SU-DHL-6 (cell line): Measurements from ENCODE around the gene RNF19B.

Experiments
- H2AFZ ChIP-seq: fragments of 200-600 bp; sonication (generic); 2 replicates; pipeline ENCODE4 v1.6.1; 2014; ENCODE audit warnings: low read depth, mild to moderate bottlenecking, moderate library complexity, mixed read lengths, antibody characterized with exemption, low read length; ENCODE audit not compliant: severe bottlenecking
- H3F3A ChIP-seq: fragments of 200-600 bp; shearing (Covaris generic); 2 replicates; pipeline ENCODE4 v1.6.0; 2016; ENCODE audit warnings: antibody characterized with exemption, mild to moderate bottlenecking; ENCODE audit not compliant: insufficient read depth
- H3K27ac ChIP-seq: fragments of 200-600 bp; sonication (generic); 2 replicates; pipeline ENCODE4 v1.5.1; 2016; ENCODE audit warnings: low read depth, mild to moderate bottlenecking, low read length, moderate library complexity, mixed read lengths
- H3K27me3 ChIP-seq: fragments of 200-600 bp; sonication (generic), shearing (Covaris generic); 2 replicates; pipeline ENCODE4 v1.6.0; 2014; ENCODE audit warnings: mild to moderate bottlenecking, low read length
- H3K36me3 ChIP-seq: fragments of 200-600 bp; sonication (generic); 2 replicates; pipeline ENCODE4 v1.6.1; 2014; ENCODE audit warnings: mild to moderate bottlenecking, low read length, mixed read lengths
- H3K4me2 ChIP-seq: fragments of 300-600, 200-600 bp; shearing (Covaris generic), sonication (generic); 2 replicates; pipeline ENCODE4 v1.6.0; 2014; ENCODE audit warnings: low read length, low read depth, mild to moderate bottlenecking; ENCODE audit not compliant: poor library complexity, severe bottlenecking
- H3K4me3 ChIP-seq: fragments of 200-600 bp; sonication (generic); 2 replicates; pipeline ENCODE4 v1.5.1; 2014; ENCODE audit warnings: antibody characterized with exemption, low read length, mild to moderate bottlenecking, mixed read lengths; ENCODE audit not compliant: insufficient read depth, poor library complexity, severe bottlenecking
- H3K79me2 ChIP-seq: fragments of 200-600 bp; sonication (generic); 2 replicates; pipeline ENCODE4 v1.6.1; 2014; ENCODE audit warnings: mild to moderate bottlenecking, low read length, moderate library complexity; ENCODE audit not compliant: insufficient read depth
- H3K9ac ChIP-seq: fragments of 200-600 bp; sonication (generic); 2 replicates; pipeline ENCODE4 v1.7.0; 2014; ENCODE audit warnings: mild to moderate bottlenecking, low read length
- H3K9me2 ChIP-seq: fragments of 200-600 bp; sonication (generic); replicated peaks from 2 replicates; pipeline ENCODE4 v1.6.1; 2014; ENCODE audit warnings: low read length; ENCODE audit not compliant: insufficient read depth
- H3K9me3 ChIP-seq: fragments of 200-600 bp; sonication (generic); 2 replicates; pipeline ENCODE4 v1.6.1; 2014; ENCODE audit warnings: low read length, mixed read lengths; ENCODE audit not compliant: insufficient read depth
- H4K20me1 ChIP-seq: fragments of 200-600 bp; sonication (generic); 2 replicates; pipeline ENCODE4 v1.6.1; 2014; ENCODE audit warnings: low read depth, mild to moderate bottlenecking, antibody characterized with exemption, low read length, moderate library complexity, mixed read lengths
- EZH2phosphoT487 ChIP-seq: fragments of 200-600 bp; sonication (generic), shearing (Covaris generic); conservative IDR thresholded peaks from 2 replicates; pipeline ENCODE4 v1.6.1; 2018; ENCODE audit warnings: mild to moderate bottlenecking, antibody characterized with exemption, low read length, moderate library complexity, mixed read lengths
- TF ChIP-seq, protein P1 (sequence below): fragments of 200-600 bp; sonication (generic); IDR thresholded peaks from one replicate; pipeline ENCODE4 v1.5.1; 2017; ENCODE audit warnings: antibody characterized with exemption, mild to moderate bottlenecking, low read length, moderate library complexity; ENCODE audit not compliant: insufficient read depth, poor library complexity, severe bottlenecking

The RNF19B gene

DNA sequence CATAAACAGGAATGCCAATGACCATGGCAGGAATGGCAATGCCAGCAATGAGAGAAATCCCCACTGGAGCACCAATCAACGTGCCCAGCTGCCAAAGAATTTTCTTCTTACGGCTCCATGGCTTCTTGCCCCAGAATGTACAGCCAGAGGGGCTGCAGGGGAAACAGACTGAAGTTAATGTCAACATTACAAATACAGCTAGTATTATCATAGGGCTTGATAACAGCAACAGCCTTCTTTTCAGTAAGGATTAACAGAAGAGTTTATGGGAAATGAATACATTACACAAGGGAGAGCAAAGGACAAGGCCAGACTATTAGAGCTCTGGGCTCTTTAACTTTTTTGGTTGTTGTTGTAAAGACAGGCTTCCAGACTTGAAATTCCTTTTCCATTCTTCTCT is 18.2 kb downstream of the RNF19B start:
- TF ChIP-seq, protein P1, sequence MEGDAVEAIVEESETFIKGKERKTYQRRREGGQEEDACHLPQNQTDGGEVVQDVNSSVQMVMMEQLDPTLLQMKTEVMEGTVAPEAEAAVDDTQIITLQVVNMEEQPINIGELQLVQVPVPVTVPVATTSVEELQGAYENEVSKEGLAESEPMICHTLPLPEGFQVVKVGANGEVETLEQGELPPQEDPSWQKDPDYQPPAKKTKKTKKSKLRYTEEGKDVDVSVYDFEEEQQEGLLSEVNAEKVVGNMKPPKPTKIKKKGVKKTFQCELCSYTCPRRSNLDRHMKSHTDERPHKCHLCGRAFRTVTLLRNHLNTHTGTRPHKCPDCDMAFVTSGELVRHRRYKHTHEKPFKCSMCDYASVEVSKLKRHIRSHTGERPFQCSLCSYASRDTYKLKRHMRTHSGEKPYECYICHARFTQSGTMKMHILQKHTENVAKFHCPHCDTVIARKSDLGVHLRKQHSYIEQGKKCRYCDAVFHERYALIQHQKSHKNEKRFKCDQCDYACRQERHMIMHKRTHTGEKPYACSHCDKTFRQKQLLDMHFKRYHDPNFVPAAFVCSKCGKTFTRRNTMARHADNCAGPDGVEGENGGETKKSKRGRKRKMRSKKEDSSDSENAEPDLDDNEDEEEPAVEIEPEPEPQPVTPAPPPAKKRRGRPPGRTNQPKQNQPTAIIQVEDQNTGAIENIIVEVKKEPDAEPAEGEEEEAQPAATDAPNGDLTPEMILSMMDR = no peak
- no peak for TF ChIP-seq EZH2phosphoT487
- H3K9me2 ChIP-seq = no peaks in the 10 kb centered on the region
- no peaks in the 10 kb centered on the region for H3K9me3 ChIP-seq
- no peak overlapping the region for H3K4me2 ChIP-seq
- no peaks in the 10 kb centered on the region; the same call in 1 of the 2 replicates for H3K36me3 ChIP-seq
- H3K27me3 ChIP-seq = no peaks in the 10 kb centered on the region
- no peak overlapping the region for H3K4me3 ChIP-seq
- H3K9ac ChIP-seq = no peak overlapping the region
- H4K20me1 ChIP-seq = no peaks in the 10 kb centered on the region
- peaks cover 7% of the 10 kb centered on the region; the same call in 1 of the 2 replicates for H3K79me2 ChIP-seq
- H2AFZ ChIP-seq = no peak overlapping the region
- peaks cover 7% of the 10 kb centered on the region; the same call in 1 of the 2 replicates for H3F3A ChIP-seq
- H3K27ac ChIP-seq = no peak overlapping the region

DNA sequence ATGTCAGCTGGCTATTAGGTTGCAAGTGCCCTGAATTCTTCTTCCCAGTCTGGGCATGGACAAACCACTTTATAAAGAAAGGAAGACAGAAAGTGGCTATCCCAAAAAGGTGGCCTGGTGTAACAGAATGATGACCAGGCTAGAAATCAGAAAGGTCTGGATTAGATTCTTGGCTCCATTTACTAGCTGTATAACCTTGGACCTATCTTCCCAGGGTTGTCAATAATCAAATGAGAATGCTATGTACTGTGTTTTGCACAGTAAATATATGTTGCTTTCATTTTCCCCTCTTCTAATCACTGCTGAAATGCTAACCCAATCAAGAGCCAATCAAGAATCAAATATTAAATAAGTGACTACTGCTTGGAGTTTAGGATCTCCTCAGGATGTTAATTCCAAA is 20.4 kb downstream of the RNF19B start:
- Histone ChIP-seq H3K79me2 (no peaks in the 10 kb centered on the region), H3K9me2 (no peaks in the 10 kb centered on the region), H3K9me3 (no peaks in the 10 kb centered on the region), H3K4me2 (no peak overlapping the region), H3K36me3 (no peaks in the 10 kb centered on the region), H3K27ac (no peak overlapping the region), H3K4me3 (no peak overlapping the region), H3K27me3 (no peaks in the 10 kb centered on the region), H4K20me1 (no peaks in the 10 kb centered on the region), H3F3A (peaks cover 3% of the 10 kb centered on the region; the same call in 1 of the 2 replicates), H2AFZ (no peak overlapping the region), H3K9ac (no peak overlapping the region)
- TF ChIP-seq EZH2phosphoT487 = no peak
- TF ChIP-seq, protein P1 = no peak

DNA sequence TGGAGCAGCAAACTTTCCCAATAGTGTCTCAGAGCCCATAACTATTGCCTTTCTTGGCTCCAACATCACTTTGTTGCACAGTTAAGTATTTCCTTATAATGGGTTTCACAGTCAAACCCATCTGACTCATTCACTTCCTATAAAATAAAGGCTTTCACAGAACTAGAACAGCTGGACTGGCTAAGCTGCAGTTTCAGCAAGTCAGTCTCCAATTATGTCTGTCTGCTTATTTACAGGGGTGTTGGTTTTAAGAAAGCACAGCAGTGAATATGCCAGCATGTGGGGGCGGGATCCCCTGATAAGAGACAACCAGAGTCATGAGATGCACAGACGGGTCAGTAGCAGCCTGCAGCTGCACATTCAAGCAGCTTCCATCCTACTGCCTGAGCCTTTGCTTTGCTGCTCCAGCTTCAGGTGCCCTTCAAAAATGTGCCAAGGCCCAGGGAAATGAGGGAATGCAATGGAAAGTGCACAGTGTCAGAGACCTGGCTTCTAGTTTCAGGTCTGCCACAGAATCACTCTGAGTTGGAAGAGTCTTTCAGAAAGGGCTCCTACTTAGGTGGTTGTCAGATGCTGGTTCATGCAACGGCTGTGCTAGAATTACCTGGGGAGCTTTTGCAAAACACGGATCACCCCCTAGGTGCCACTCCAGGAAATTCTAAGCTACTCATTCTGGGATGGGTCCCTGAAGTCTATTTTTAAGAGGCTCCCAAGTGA is 24.8 kb downstream of the RNF19B start:
- Histone ChIP-seq H4K20me1 (no peaks in the 10 kb centered on the region), H3K4me3 (no peak overlapping the region), H3K9me3 (no peaks in the 10 kb centered on the region), H3K36me3 (0 out of 2 replicates have a peak, but pooled peaks cover 3% of the 10 kb centered on the region), H3K27ac (no peak overlapping the region), H3K9ac (no peak overlapping the region), H3K9me2 (no peaks in the 10 kb centered on the region), H3K27me3 (no peaks in the 10 kb centered on the region), H3K79me2 (no peaks in the 10 kb centered on the region), H2AFZ (no peak overlapping the region), H3K4me2 (no peak overlapping the region), H3F3A (no peaks in the 10 kb centered on the region)
- no peak for TF ChIP-seq EZH2phosphoT487
- TF ChIP-seq, protein P1 = no peak
